GM11168 (cell line): ENCODE measurements around the gene SMCHD1.
"Not testable (repeated sequence)": the region's sequence is repeated elsewhere in the genome, so short reads cannot be mapped to it uniquely, and the experiment has no call there.

Source experiments
- in situ Hi-C: fragments of 300-500 bp; cut with MboI; formaldehyde crosslinking; loops from one replicate; pipeline ENCODE4 v1.12.0; 2022; ENCODE audit warnings: low sequenced_read_pairs; ENCODE audit not compliant: unreplicated experiment

The SMCHD1 gene

GRCh38 chr18:2846636-2847316 lies 191.2 kb downstream of the SMCHD1 start, which contains the start of gene EMILIN2:
TSS of gene EMILIN2 (plus strand) at chr18:2847006. CDS start at chr18:2847189, 183 bp downstream.
- in situ Hi-C loops: no loop called here

DNA sequence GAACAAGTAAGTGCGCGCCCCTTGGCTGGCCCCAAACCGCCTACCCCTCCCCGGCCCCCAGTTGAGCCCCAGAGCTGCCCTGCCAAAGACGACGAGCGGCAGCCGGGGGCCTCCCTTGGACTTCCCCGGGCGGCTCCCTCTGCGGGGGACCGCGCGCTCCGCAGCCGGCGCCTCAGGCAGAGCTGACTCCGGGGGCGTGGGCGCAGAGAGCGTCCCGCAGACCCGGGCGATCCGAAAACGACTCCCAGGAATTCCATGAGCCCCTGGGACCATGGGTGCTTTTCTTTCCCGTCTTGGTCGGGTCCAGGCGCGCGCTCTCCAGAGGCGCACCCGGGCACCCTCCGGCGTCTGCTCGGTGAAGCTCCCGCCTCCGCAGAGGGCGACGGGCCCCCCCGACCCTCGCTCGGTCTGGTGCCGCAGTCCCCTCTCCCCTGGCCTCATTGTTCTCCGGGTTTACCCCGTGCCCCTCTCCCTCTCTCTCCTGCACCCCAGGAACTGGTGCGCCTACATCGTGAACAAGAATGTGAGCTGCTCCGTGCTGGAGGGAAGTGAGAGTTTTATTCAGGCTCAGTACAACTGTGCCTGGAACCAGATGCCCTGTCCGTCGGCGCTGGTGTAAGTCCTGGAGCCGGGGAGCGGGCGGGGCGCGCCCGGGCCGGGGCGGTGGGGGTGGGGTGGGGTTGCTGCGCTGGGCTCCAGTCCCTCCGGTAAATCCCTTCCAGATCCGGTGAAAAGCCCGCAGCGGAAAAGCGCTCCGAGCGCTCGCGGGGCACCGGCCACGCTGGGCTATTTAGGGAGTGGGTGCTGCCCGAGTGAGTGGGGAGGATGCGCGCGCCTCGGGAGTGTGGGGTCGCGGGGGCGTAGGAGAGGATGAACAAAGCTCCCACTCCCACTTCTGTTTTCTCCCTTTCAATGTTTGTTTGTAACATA lies 192.1 kb downstream of the SMCHD1 start:
- in situ Hi-C loops: no loop called here

DNA sequence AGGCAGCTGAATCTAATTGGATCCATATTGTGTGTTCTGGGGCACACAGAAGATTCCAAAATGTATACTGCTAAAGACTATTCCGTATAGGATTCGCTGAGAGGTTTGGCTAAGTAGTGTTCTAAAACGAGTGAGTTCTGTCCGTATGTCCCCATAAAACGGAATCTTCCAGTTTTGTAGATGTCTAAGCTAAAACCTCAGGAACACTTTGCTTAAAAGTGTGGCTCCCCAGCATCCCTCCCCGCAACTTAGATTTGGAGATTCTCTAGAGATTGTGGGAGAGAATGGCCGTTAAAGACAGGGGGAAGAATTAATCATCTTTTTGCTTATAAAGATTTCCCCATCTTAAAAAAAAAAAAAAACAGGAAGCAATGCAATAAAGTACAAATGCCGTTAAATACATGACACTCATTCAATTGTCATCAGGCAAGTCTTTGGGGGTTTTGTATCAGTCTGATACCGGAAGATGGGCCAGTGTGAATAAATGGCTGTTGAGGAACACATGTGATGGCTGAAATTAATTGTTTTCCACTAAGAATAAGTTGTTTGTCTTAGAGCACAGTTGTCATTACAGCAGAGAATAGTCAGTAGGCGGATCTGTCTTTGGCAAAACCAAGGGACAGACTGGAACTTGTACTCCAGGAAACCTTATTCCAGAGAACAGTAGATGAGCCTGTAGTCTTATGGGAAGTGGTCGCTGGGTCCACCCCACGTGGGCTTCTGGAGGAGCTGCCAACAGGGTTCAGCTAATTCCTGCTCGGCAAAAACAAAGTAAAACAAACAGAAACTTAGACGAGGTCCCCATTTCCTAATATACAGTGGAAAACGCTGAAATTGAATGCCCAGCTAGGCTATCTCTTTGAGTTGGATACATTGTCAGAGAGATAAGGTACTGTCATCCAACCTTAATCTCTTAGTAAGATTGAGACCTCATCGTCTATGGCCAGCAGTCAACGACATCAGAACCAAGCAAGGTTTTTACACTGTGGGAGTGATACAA lies 193.0 kb downstream of the SMCHD1 start:
- in situ Hi-C loops: no loop called here

- in situ Hi-C loops: no loop called here
Observed at GRCh38 chr18:2850816-2851215, 195.3 kb downstream of the SMCHD1 start.

- in situ Hi-C loops: no loop called here
Observed at GRCh38 chr18:2851771-2852170, 196.2 kb downstream of the SMCHD1 start.

DNA sequence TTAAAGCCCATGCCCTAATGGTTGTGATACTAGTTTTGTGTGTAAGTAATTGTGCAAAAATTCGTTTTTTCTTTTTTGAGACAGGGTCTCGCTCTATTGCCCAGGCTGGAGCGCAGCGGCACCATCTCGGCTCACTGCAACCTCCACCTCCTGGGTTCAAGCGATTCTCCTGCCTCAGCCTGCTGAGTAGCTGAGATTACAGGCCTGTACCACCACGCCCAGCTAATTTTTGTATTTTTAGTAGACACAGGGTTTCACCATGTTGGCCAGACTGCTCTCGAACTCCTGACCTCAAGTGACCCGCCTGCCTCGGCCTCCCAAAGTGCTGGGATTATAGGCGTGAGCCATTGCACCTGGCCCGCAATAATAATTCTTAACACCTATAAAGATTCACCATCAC lies 196.9 kb downstream of the SMCHD1 start:
- in situ Hi-C loops: not testable (repeated sequence)

DNA sequence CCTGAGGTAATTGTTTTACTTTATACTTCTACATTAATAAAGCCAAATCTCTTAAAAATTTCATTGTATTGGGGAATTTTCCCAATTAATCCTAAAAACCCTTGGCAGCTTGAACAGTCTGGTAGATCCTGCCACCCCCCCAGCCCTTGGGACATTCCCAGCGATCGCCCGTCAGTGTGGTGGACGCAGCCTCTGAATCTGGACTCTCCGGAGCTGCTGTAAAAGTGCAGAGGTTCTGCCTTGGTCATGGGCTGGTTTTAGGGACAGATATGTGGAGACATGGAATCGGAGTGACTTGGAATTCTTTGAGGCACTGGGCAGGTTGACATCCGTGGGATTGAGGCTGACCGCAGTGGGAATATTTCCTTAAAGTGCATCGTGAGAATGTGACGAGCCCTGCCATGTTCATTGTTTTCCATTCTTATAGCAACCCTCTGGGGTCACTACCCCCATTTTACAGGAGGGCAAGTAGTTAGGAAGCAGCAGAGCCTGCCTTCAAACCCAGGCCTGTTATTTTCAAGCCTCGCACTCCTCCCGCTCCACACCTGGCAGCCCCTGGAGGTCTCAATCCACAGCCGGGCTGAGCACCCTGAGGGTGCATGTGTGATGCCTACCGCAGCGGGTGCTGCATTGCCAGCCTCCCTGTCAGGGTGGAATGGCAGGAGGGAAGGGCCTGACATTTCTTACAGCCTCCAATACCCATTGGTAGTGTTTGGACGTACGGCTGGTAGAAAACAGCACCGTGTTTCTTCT lies 197.8 kb downstream of the SMCHD1 start:
- in situ Hi-C loops: no loop called here

GRCh38 chr18:2853926-2854664 lies 198.6 kb downstream of the SMCHD1 start:
- in situ Hi-C loops: no loop called here
